HEK293 (cell line): ENCODE data around the gene LNPK.

Source experiments
- CTCF ChIA-PET: fragments of 350-600 bp; formaldehyde crosslinking; extraction: SDS; loops from one replicate; lab custom pipeline; 2021; ENCODE audit warnings: antibody characterized with exemption; lab: Yijun Ruan, JAX
- POLR2A ChIA-PET: fragments of 300-600 bp; formaldehyde crosslinking; extraction: SDS; loops from one replicate; lab custom pipeline; 2020; ENCODE audit warnings: antibody characterized with exemption, inconsistent platforms; lab: Yijun Ruan, JAX
- H3K27ac ChIP-seq: fragments of 200-500 bp; sonication (Bioruptor generic); 2 replicates; pipeline ENCODE4 v1.5.1; 2014; ENCODE audit warnings: low read depth, low read length, control low read depth, inconsistent platforms; ENCODE audit errors: extremely low read depth
- H3K36me3 ChIP-seq, 2 experiments: fragments of 200-500 bp in 1 of 2; sonication (Bioruptor generic) in 1 of 2; 1 replicate in 1 of 2; 2 replicates in 1 of 2; pipeline ENCODE4 v1.5.1; 2014 to 2017; ENCODE audit warnings: inconsistent platforms in 2 of 2, low read length in 2 of 2; ENCODE audit not compliant: control insufficient read depth in 2 of 2, insufficient read depth in 1 of 2
- H3K4me1 ChIP-seq: fragments of 200-500 bp; sonication (Bioruptor generic); 2 replicates; pipeline ENCODE4 v1.5.1; 2014; ENCODE audit warnings: mild to moderate bottlenecking, low read length, inconsistent platforms; ENCODE audit not compliant: control insufficient read depth, insufficient read depth
- H3K4me3 ChIP-seq: 2 replicates; pipeline ENCODE4 v1.5.1; 2011; ENCODE audit warnings: low read depth, mild to moderate bottlenecking, control low read depth, low read length, moderate library complexity
- H3K9me3 ChIP-seq: fragments of 200-500 bp; sonication (Bioruptor generic); 2 replicates; pipeline ENCODE4 v1.5.1; 2014; ENCODE audit warnings: low read depth, low read length, inconsistent platforms; ENCODE audit not compliant: control insufficient read depth, insufficient read depth
- KLF8 ChIP-seq: fragments of 450-650 bp; formaldehyde crosslinking; IDR thresholded peaks from 2 replicates; pipeline ENCODE4 v1.5.1; 2016; ENCODE audit warnings: missing biosample characterization, missing genetic modification characterization
- TCF7L2 ChIP-seq: IDR thresholded peaks from 2 replicates; pipeline ENCODE4 v1.6.1; 2011; ENCODE audit warnings: low read depth, mild to moderate bottlenecking, inconsistent platforms, low read length, moderate library complexity, borderline replicate concordance
- ZEB2 ChIP-seq: fragments of 450-650 bp; formaldehyde crosslinking; IDR thresholded peaks from 2 replicates; pipeline ENCODE4 v1.5.1; 2016; ENCODE audit warnings: missing biosample characterization, missing genetic modification characterization
- ZFP41 ChIP-seq: fragments of 450-650 bp; formaldehyde crosslinking; IDR thresholded peaks from 2 replicates; pipeline ENCODE4 v1.5.1; 2016; ENCODE audit warnings: missing biosample characterization, missing genetic modification characterization, borderline replicate concordance
- ZNF239 ChIP-seq: fragments of 450-650 bp; formaldehyde crosslinking; IDR thresholded peaks from 2 replicates; pipeline ENCODE4 v1.5.1; 2016; ENCODE audit warnings: missing biosample characterization, missing genetic modification characterization
- ZNF274 ChIP-seq, 2 experiments: fragments of 200-500 bp in 1 of 2; fragments of 450-650 bp in 1 of 2; sonication (Bioruptor generic) in 1 of 2; formaldehyde crosslinking in 1 of 2; IDR thresholded peaks; 2 replicates each; pipeline versions ENCODE4 v1.5.1 to v1.6.1; 2014 to 2016; ENCODE audit warnings: borderline replicate concordance in 1 of 2, inconsistent platforms in 1 of 2, low read length in 1 of 2, missing biosample characterization in 1 of 2, missing genetic modification characterization in 1 of 2
- ZNF324 ChIP-seq: fragments of 450-650 bp; formaldehyde crosslinking; IDR thresholded peaks from 2 replicates; pipeline ENCODE4 v1.5.1; 2016; ENCODE audit warnings: missing biosample characterization, missing genetic modification characterization
- ZNF423 ChIP-seq: fragments of 450-650 bp; formaldehyde crosslinking; IDR thresholded peaks from 2 replicates; pipeline ENCODE4 v1.5.1; 2016; ENCODE audit warnings: missing biosample characterization, missing genetic modification characterization
- ZNF549 ChIP-seq: fragments of 450-650 bp; IDR thresholded peaks from 2 replicates; pipeline ENCODE4 v1.5.1; 2018; ENCODE audit warnings: missing biosample characterization, missing genetic modification characterization, mild to moderate bottlenecking, inconsistent platforms, moderate library complexity
- ZNF707 ChIP-seq: fragments of 450-650 bp; formaldehyde crosslinking; IDR thresholded peaks from 2 replicates; pipeline ENCODE4 v1.5.1; 2016; ENCODE audit warnings: missing biosample characterization, missing genetic modification characterization
- ZNF785 ChIP-seq: fragments of 450-650 bp; formaldehyde crosslinking; IDR thresholded peaks from 2 replicates; pipeline ENCODE4 v1.5.1; 2016; ENCODE audit warnings: missing biosample characterization, missing genetic modification characterization
- ZNF843 ChIP-seq: fragments of 450-650 bp; formaldehyde crosslinking; IDR thresholded peaks from 2 replicates; pipeline ENCODE4 v1.5.1; 2016; ENCODE audit warnings: missing biosample characterization, missing genetic modification characterization
- TF ChIP-seq, protein P1 (sequence below): fragments of 450-650 bp; formaldehyde crosslinking; IDR thresholded peaks from 2 replicates; pipeline ENCODE4 v1.5.1; 2016; ENCODE audit warnings: missing biosample characterization, missing genetic modification characterization, low read depth
- TF ChIP-seq, protein P2 (sequence below): fragments of 450-650 bp; formaldehyde crosslinking; IDR thresholded peaks from 2 replicates; pipeline ENCODE4 v1.5.1; 2016; ENCODE audit warnings: missing biosample characterization, missing genetic modification characterization
- TF ChIP-seq, protein P3 (sequence below): fragments of 450-650 bp; formaldehyde crosslinking; IDR thresholded peaks from 2 replicates; pipeline ENCODE4 v1.5.1; 2016; ENCODE audit warnings: missing biosample characterization, missing genetic modification characterization

LNPK gene

DNA sequence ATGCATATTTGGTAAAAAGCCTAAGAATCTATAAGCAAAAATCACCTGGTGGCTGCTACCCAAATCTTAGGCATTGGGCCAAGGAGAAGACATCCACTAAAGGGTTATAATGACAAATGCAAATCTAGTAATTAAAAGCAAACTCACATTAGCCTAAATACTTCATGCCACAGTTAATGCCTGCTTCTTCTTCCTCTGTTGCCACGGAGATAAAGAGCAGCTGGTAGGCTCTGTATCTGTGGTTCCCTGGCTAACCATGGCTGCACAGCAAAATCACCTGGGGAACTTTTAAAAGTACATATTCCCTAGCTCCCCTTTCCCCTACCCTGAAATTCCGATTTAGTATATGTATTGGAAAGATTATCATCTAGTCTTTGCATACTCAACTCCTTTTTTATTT is 114.3 kb downstream of the LNPK start:
- ChIA-PET CTCF (interaction anchor here (0.9 kb wide), 1 partner anchor 17 kb away, joined by 3 read pairs; no protein-coding TSS in a partner anchor), POLR2A (no interaction called here)
- H3K4me1 ChIP-seq, result peaks cover 7% of the 10 kb centered on the region
- H3K4me3 ChIP-seq, result no peak overlapping the region
- H3K36me3 ChIP-seq, result no peaks in the 10 kb centered on the region
- H3K9me3 ChIP-seq, result no peaks in the 10 kb centered on the region
- H3K27ac ChIP-seq, result no peak overlapping the region
- no peak for TF ChIP-seq ZNF324 (tag by site-specific recombination)
- TF ChIP-seq ZNF785 (tag by site-specific recombination), result no peak
- TF ChIP-seq, all 188 proteins: peak for 0

DNA sequence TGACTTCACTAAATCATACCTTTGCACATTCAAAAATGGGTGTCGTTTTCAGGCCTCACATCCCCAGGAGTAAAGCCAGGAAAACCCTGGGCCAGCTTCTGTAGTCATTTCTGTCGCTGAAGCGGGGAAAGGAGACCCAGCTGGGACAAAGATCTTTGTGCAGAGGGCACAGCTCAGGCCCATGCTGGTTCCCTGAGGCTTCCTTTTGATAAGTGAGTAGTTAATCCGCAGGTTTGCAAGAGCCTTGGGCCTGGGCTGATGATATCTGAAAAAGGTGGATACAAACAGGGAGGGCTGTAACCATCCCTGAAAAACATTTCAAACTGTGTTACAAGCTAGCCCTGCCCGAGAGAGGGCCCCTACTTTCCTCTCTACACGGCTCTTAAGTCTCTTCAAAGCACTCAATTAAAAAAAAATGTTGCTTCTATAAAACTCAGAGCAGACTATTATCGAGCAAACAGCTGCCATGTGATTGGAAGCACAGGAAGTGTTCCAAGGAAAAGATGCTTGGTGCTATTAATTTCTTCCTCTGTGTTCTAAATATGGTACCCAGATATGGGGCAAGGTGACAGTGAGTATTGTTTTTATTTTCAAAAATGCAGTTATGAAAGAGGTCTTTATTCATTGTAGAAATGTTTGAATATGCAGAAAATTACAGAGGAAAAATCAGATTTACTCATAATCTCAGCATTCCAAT is 117.2 kb downstream of the LNPK start:
- Histone ChIP-seq H3K36me3 (no peaks in the 10 kb centered on the region), H3K4me1 (peaks cover 4% of the 10 kb centered on the region), H3K4me3 (no peak overlapping the region), H3K27ac (no peak overlapping the region), H3K9me3 (no peaks in the 10 kb centered on the region)
- CTCF ChIA-PET, result no interaction called here
- TF ChIP-seq ZFP41 (tag by site-specific recombination), result no peak
- TF ChIP-seq, protein P1, sequence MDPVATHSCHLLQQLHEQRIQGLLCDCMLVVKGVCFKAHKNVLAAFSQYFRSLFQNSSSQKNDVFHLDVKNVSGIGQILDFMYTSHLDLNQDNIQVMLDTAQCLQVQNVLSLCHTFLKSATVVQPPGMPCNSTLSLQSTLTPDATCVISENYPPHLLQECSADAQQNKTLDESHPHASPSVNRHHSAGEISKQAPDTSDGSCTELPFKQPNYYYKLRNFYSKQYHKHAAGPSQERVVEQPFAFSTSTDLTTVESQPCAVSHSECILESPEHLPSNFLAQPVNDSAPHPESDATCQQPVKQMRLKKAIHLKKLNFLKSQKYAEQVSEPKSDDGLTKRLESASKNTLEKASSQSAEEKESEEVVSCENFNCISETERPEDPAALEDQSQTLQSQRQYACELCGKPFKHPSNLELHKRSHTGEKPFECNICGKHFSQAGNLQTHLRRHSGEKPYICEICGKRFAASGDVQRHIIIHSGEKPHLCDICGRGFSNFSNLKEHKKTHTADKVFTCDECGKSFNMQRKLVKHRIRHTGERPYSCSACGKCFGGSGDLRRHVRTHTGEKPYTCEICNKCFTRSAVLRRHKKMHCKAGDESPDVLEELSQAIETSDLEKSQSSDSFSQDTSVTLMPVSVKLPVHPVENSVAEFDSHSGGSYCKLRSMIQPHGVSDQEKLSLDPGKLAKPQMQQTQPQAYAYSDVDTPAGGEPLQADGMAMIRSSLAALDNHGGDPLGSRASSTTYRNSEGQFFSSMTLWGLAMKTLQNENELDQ, result no peak
- POLR2A ChIA-PET, result no interaction called here

DNA sequence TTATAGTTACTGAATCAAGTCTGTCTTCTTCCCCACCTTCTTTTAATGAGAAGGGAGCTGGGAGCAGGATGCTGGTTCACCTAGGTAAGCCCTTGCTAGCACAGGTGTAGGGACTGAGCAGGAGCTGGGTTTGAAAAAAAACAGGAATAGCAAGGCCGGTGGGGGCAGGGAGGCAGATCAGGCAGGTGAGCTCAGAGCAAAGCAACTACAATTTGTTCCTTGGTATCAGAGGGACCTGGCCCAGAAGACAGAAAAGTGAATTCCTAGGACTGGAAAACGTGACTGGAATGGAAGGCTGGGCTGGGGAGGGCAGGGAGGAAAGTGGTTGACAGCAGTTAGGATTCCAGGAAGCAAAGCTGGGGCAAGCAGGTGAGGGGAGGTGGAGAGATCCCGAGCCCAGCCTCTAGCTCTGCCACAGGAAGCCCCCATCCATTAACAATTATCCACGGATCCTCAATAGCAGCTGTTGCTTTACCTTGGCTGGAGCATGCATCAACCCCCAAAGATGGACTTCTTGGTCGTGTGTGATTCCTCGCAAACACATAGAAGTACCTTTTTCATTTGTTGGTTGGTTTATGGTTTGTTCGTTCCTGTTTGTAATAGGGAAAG is 118.4 kb downstream of the LNPK start:
- Histone ChIP-seq H3K9me3 (no peaks in the 10 kb centered on the region), H3K27ac (no peak overlapping the region), H3K4me1 (no peaks in the 10 kb centered on the region), H3K36me3 (no peaks in the 10 kb centered on the region), H3K4me3 (no peak overlapping the region)
- ChIA-PET POLR2A (no interaction called here), CTCF (interaction anchor here (0.6 kb wide), 1 partner anchor 154 kb away, joined by 3 read pairs; no protein-coding TSS in a partner anchor)
- TF ChIP-seq ZNF785 (tag by site-specific recombination), result no peak
- TF ChIP-seq ZEB2 (tag by site-specific recombination), result no peak
- TF ChIP-seq ZNF549, result no peak
- TF ChIP-seq, protein P1, result no peak
- TF ChIP-seq, all 188 proteins: peak for 0

DNA sequence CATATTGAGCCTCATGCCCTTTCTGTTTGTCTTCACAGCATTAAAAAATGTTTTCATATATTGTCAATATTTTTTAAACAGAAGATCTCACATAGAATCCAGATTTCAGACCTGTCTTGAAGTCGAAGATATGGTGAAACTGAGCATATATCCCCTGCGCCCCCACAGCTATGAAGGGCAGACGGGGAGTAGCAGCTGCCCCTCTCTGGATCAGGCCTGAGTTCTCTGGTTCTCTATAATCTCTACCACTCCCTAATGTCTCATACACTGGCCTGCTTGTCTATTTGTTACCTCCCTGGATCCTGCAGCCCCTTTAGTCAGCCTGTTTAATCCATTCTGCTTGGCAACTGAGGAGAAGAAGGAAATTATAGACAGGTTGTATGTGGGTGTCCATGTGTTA is 122.4 kb downstream of the LNPK start:
- CTCF ChIA-PET, result no interaction called here
- Histone ChIP-seq H3K36me3 (no peaks in the 10 kb centered on the region), H3K4me1 (no peaks in the 10 kb centered on the region), H3K27ac (no peak overlapping the region), H3K4me3 (no peak overlapping the region), H3K9me3 (no peaks in the 10 kb centered on the region)
- POLR2A ChIA-PET, result no interaction called here
- TF ChIP-seq, protein P2, sequence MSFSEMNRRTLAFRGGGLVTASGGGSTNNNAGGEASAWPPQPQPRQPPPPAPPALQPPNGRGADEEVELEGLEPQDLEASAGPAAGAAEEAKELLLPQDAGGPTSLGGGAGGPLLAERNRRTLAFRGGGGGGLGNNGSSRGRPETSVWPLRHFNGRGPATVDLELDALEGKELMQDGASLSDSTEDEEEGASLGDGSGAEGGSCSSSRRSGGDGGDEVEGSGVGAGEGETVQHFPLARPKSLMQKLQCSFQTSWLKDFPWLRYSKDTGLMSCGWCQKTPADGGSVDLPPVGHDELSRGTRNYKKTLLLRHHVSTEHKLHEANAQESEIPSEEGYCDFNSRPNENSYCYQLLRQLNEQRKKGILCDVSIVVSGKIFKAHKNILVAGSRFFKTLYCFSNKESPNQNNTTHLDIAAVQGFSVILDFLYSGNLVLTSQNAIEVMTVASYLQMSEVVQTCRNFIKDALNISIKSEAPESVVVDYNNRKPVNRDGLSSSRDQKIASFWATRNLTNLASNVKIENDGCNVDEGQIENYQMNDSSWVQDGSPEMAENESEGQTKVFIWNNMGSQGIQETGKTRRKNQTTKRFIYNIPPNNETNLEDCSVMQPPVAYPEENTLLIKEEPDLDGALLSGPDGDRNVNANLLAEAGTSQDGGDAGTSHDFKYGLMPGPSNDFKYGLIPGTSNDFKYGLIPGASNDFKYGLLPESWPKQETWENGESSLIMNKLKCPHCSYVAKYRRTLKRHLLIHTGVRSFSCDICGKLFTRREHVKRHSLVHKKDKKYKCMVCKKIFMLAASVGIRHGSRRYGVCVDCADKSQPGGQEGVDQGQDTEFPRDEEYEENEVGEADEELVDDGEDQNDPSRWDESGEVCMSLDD (tag by site-specific recombination), result no peak
- TF ChIP-seq ZNF423 (tag by site-specific recombination) (no peak), ZNF843 (no peak), KLF8 (tag by site-specific recombination) (no peak), TCF7L2 (no peak), ZNF274 (IDR thresholded peaks at IDR 0.05; ENCODE audit: low read length) (no peak), ZNF274 (tag by site-specific recombination; IDR thresholded peaks at IDR 0.05; ENCODE audit: borderline replicate concordance) (no peak), ZNF707 (tag by site-specific recombination) (no peak), ZNF239 (tag by site-specific recombination) (no peak)
- TF ChIP-seq, protein P3, sequence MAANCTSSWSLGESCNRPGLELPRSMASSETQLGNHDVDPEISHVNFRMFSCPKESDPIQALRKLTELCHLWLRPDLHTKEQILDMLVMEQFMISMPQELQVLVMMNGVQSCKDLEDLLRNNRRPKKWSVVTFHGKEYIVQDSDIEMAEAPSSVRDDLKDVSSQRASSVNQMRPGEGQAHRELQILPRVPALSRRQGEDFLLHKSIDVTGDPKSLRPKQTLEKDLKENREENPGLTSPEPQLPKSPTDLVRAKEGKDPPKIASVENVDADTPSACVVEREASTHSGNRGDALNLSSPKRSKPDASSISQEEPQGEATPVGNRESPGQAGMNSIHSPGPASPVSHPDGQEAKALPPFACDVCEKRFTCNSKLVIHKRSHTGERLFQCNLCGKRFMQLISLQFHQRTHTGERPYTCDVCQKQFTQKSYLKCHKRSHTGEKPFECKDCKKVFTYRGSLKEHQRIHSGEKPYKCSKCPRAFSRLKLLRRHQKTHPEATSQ (tag by site-specific recombination), result no peak
